GM23338 (cell line): ENCODE results near the gene RADIL. TPM values are rescaled to one million over a fixed set of nuclear protein-coding genes. Genes with fewer than 3 reads are reported as not detected.

Source experiments
- ATAC-seq: fragments of 200-7000 bp; cut with Tn5 transposase; 3 replicates; pipeline ENCODE4 v1.9.1; 2020
- DNase-seq: peaks from one replicate; pipeline ENCODE4 v3.0.0-alpha.2; 2015; ENCODE audit warnings: low spot score
- H2AFZ ChIP-seq: fragments of 200-600 bp; sonication (generic); 2 replicates; pipeline ENCODE4 v1.8.0; 2016; ENCODE audit warnings: antibody characterized with exemption, mild to moderate bottlenecking, moderate library complexity
- H3F3A ChIP-seq: fragments of 200-600 bp; sonication (generic); replicated peaks from 2 replicates; pipeline ENCODE4 v1.8.0; 2017; ENCODE audit warnings: antibody characterized with exemption, mixed run types, low read depth
- H3K27ac ChIP-seq: fragments of 200-600 bp; sonication (generic); 2 replicates; pipeline ENCODE4 v1.6.1; 2016; ENCODE audit warnings: low read depth
- H3K27me3 ChIP-seq: fragments of 200-600 bp; sonication (generic); 2 replicates; pipeline ENCODE4 v1.8.0; 2016; ENCODE audit warnings: mild to moderate bottlenecking, mixed run types, moderate library complexity; ENCODE audit not compliant: insufficient read depth
- H3K36me3 ChIP-seq: fragments of 200-600 bp; sonication (generic); 2 replicates; pipeline ENCODE4 v1.8.0; 2016; ENCODE audit warnings: mild to moderate bottlenecking; ENCODE audit not compliant: insufficient read depth
- H3K4me1 ChIP-seq: fragments of 200-600 bp; sonication (generic); 2 replicates; pipeline ENCODE4 v1.8.0; 2016; ENCODE audit warnings: mild to moderate bottlenecking, moderate library complexity; ENCODE audit not compliant: insufficient read depth
- H3K4me2 ChIP-seq: fragments of 200-600 bp; sonication (generic); 2 replicates; pipeline ENCODE4 v1.7.1; 2017; ENCODE audit warnings: mixed run types
- H3K4me3 ChIP-seq: fragments of 200-600 bp; sonication (generic); 2 replicates; pipeline ENCODE4 v1.6.1; 2016; ENCODE audit warnings: mixed run types
- H3K79me2 ChIP-seq: fragments of 200-600 bp; sonication (generic); replicated peaks from 2 replicates; pipeline ENCODE4 v1.8.0; 2017; ENCODE audit warnings: mild to moderate bottlenecking; ENCODE audit not compliant: insufficient read depth
- H3K9me2 ChIP-seq: fragments of 200-600 bp; sonication (generic); 2 replicates; pipeline ENCODE4 v1.8.0; 2017; ENCODE audit not compliant: insufficient read depth
- H4K20me1 ChIP-seq: fragments of 200-600 bp; sonication (generic); replicated peaks from 2 replicates; pipeline ENCODE4 v1.8.0; 2017; ENCODE audit warnings: mild to moderate bottlenecking; ENCODE audit not compliant: insufficient read depth
- H3K27ac Mint-ChIP-seq: 2 replicates; pipeline ENCODE4 v1.8.0; 2020; ENCODE audit warnings: inconsistent platforms, mild to moderate bottlenecking, moderate library complexity, mixed read lengths
- H3K27me3 Mint-ChIP-seq: 3 replicates; pipeline ENCODE4 v1.8.0; 2022; ENCODE audit warnings: low read depth, mild to moderate bottlenecking, moderate library complexity, mixed read lengths, inconsistent platforms; ENCODE audit not compliant: insufficient read depth, poor library complexity
- H3K36me3 Mint-ChIP-seq: 3 replicates; pipeline ENCODE4 v1.8.0; 2021; ENCODE audit warnings: low read depth, mild to moderate bottlenecking, inconsistent platforms, moderate library complexity, mixed read lengths
- H3K4me1 Mint-ChIP-seq: 3 replicates; pipeline ENCODE4 v1.8.0; 2020; ENCODE audit warnings: mild to moderate bottlenecking, inconsistent platforms, mixed read lengths
- H3K4me3 Mint-ChIP-seq: 3 replicates; pipeline ENCODE4 v1.8.0; 2021; ENCODE audit warnings: moderate library complexity, mild to moderate bottlenecking, inconsistent platforms, mixed read lengths
- H3K9me3 Mint-ChIP-seq: 3 replicates; pipeline ENCODE4 v1.8.0; 2020; ENCODE audit warnings: moderate library complexity, mild to moderate bottlenecking, inconsistent platforms, mixed read lengths
- CREB1 ChIP-seq: fragments of 250-450 bp; sonication (Bioruptor Pico); IDR thresholded peaks from 2 replicates; pipeline ENCODE4 v1.5.0; 2020; ENCODE audit warnings: low read depth, mild to moderate bottlenecking, moderate library complexity
- ETS1 ChIP-seq: IDR thresholded peaks from 2 replicates; pipeline ENCODE4 v1.6.1; 2016; ENCODE audit warnings: antibody characterized with exemption
- JUNB ChIP-seq: IDR thresholded peaks from one replicate; pipeline ENCODE4 v1.6.1; 2016; ENCODE audit warnings: antibody characterized with exemption; ENCODE audit not compliant: unreplicated experiment
- NANOG ChIP-seq: IDR thresholded peaks from 2 replicates; pipeline ENCODE4 v1.6.1; 2016; ENCODE audit warnings: antibody characterized with exemption, borderline replicate concordance
- POLR2AphosphoS5 ChIP-seq: IDR thresholded peaks from 2 replicates; pipeline ENCODE4 v1.6.1; 2016; ENCODE audit warnings: antibody characterized with exemption, low read depth
- ZNF114 ChIP-seq: fragments of 250-450 bp; sonication (Bioruptor Pico); IDR thresholded peaks from 2 replicates; pipeline ENCODE4 v1.5.0; 2020; ENCODE audit warnings: mild to moderate bottlenecking, moderate library complexity
- ZNF462 ChIP-seq: fragments of 250-450 bp; sonication (Bioruptor Pico); IDR thresholded peaks from 2 replicates; pipeline ENCODE4 v1.5.0; 2020; ENCODE audit warnings: mild to moderate bottlenecking, moderate library complexity
- polyA plus RNA-seq: library from polyadenylated mRNA; unstranded; fragments of >200 nt; fragmentation: Nextera tagmentation; extraction: Ambion mirVana; gene quantifications from 2 replicates; pipeline ENCODE4 v1.2.1, GENCODE V29; 2016
- total RNA-seq: library from RNA; depleted of rRNA; stranded (reverse); fragments of >200 nt; shearing (Covaris generic); gene quantifications from 2 replicates; pipeline ENCODE4 v1.2.3, GENCODE V29; 2014

Gene RADIL
- total and polyA plus RNA-seq, 2 experiments from 2014 or later, result 4.3 to 9.8 TPM

- TF ChIP-seq ETS1, result no peak
- TF ChIP-seq ZNF462 (CRISPR knock-in tag), result no peak
- no peak for TF ChIP-seq POLR2AphosphoS5
- no peak for TF ChIP-seq ZNF114 (CRISPR knock-in tag)
- no peak for TF ChIP-seq CREB1 (CRISPR knock-in tag)
- TF ChIP-seq JUNB, result no peak
- no peak for TF ChIP-seq NANOG
- Histone ChIP-seq H2AFZ (no peak overlapping the region), H3K4me1 (peaks cover 6% of the 10 kb centered on the region; the same call in 1 of the 2 replicates), H3K9me2 (no peaks in the 10 kb centered on the region), H3K4me3 (no peak overlapping the region), H4K20me1 (no peaks in the 10 kb centered on the region; the same call in 1 of the 2 replicates), H3F3A (no peaks in the 10 kb centered on the region), H3K27ac (no peak overlapping the region), H3K79me2 (no peaks in the 10 kb centered on the region), H3K36me3 (no peaks in the 10 kb centered on the region), H3K27me3 (no peaks in the 10 kb centered on the region), H3K4me2 (no peak overlapping the region)
- peaks cover 10% of the 10 kb centered on the region for H3K4me1 Mint-ChIP-seq
- DNase-seq (no peak), ATAC-seq (no peak)
- H3K9me3 Mint-ChIP-seq, result no peaks in the 10 kb centered on the region; the same call in 2 of the 3 replicates
- H3K36me3 Mint-ChIP-seq, result peaks cover 7% of the 10 kb centered on the region
- no peak overlapping the region for H3K27ac Mint-ChIP-seq
- H3K4me3 Mint-ChIP-seq, result no peak overlapping the region
- H3K27me3 Mint-ChIP-seq, result peaks cover 10% of the 10 kb centered on the region
Measured at GRCh38 chr7:4798706-4799235, 84.7 kb downstream of the RADIL start.
